ENCODE results near the gene PDE11A. TPM values are rescaled to one million over a fixed set of nuclear protein-coding genes. Genes with fewer than 3 reads are reported as not detected.

Gene PDE11A
- total RNA-seq, 1 experiment from 2014 or later = 0.61 TPM

DNA sequence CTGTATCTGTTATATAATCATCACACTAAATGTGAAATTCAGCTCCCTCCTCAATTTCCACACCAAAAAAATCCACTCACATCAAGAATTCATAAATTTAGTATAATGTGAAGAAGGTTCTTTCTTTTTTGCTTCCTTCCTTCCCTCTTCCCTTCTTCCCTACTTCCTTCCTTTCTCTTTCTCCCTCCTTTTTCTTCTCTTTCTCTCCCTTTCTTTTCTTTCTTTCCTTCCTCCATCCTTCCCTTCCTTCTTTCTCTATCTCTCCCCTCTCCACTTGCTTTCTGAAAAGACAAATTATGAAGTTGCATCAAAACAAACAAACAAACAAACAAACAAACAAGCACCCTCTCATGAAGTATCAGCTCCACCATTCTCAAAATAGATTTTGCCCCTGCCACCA lies 290.0 kb downstream of the PDE11A start:
- TF ChIP-seq EGR1 (IDR thresholded peaks at IDR 0.05; ENCODE audit: low read depth) (no peak), CEBPB (IDR thresholded peaks at IDR 0.05; ENCODE audit: low read depth) (no peak), FOSL1 (IDR thresholded peaks at IDR 0.05; ENCODE audit: low read depth) (no peak), SIN3A (IDR thresholded peaks at IDR 0.05; ENCODE audit: low read depth) (no peak), ZNF274 (IDR thresholded peaks at IDR 0.05; ENCODE audit: low read depth, low read length) (no peak), POLR2AphosphoS5 (IDR thresholded peaks at IDR 0.05; ENCODE audit: low read depth, low read length) (no peak), RAD21 (IDR thresholded peaks at IDR 0.05; ENCODE audit: low read depth) (no peak), SP1 (IDR thresholded peaks at IDR 0.05; ENCODE audit: low read depth) (no peak)
- TF ChIP-seq, protein P1, sequence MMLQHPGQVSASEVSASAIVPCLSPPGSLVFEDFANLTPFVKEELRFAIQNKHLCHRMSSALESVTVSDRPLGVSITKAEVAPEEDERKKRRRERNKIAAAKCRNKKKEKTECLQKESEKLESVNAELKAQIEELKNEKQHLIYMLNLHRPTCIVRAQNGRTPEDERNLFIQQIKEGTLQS (IDR thresholded peaks at IDR 0.05) = no peak
- Histone ChIP-seq H3K4me2 (ENCODE audit: low read length) (no peak overlapping the region), H3K9me3 (ENCODE audit: control insufficient read depth in 1 of 2, insufficient read depth in 1 of 2, low read depth in 1 of 2, low read length in 2 of 2) (no peaks in the 10 kb centered on the region), H4K20me1 (ENCODE audit: insufficient read depth) (no peaks in the 10 kb centered on the region), H3K4me1 (ENCODE audit: control insufficient read depth in 1 of 2, insufficient read depth in 2 of 2, low read length in 2 of 2) (no peaks in the 10 kb centered on the region), H3K27ac (ENCODE audit: low read depth, low read length) (no peak overlapping the region), H3K4me3 (replicated peaks in 1 of 2; ENCODE audit: low read depth in 1 of 2, low read length in 2 of 2) (no peak overlapping the region), H3K36me3 (ENCODE audit: control insufficient read depth in 1 of 2, insufficient read depth in 2 of 2, low read length in 2 of 2) (no peaks in the 10 kb centered on the region), H3K9me2 (ENCODE audit: insufficient read depth) (no peaks in the 10 kb centered on the region), H3K9ac (ENCODE audit: low read length) (no peak overlapping the region), H2AFZ (ENCODE audit: low read depth, low read length, poor library complexity, severe bottlenecking) (no peak overlapping the region), H3K27me3 (ENCODE audit: insufficient read depth, low read length) (no peaks in the 10 kb centered on the region), H3K79me2 (ENCODE audit: insufficient read depth, low read length) (no peaks in the 10 kb centered on the region)
- ATAC-seq (no peak), DNase-seq (ENCODE audit: low read depth, low spot score) (no peak)
- intact Hi-C loops (cut with micrococcal nuclease) = no loop called here
- ChIA-PET RAD21 (ENCODE audit: low non-redundant PET in 1 of 2, low total read pairs in 2 of 2, uncharacterized antibody in 2 of 2, unreplicated experiment in 2 of 2) (no interaction called here), CTCF (no interaction called here), POLR2A (no interaction called here)
- BruUV-seq (replicated peaks) = no TSS peak

DNA sequence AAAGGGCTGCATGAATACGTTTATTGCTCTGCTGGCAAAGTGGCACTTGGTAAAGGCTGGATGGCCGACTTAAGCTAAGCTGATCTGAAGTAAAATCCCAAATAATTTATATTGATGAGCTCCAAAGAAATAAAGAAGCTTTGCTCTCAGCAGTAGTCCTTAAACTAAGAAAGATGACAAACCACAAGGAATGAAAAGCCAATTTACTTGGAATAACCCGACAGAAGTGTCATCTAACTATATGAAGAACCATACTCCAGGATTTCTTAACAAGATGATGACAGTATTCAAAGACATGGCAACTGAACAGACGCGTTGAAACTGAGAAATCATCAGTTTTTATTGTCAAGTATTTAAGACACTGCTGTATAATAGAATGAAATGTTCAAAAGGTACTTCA lies 294.1 kb downstream of the PDE11A start:
- no peak for DNase-seq (ENCODE audit: low read depth, low spot score)
- Histone ChIP-seq H2AFZ (ENCODE audit: low read depth, low read length, poor library complexity, severe bottlenecking) (no peak overlapping the region), H3K9ac (ENCODE audit: low read length) (no peak overlapping the region), H3K27ac (ENCODE audit: low read depth, low read length) (no peak overlapping the region), H4K20me1 (ENCODE audit: insufficient read depth) (no peaks in the 10 kb centered on the region), H3K27me3 (ENCODE audit: insufficient read depth, low read length) (no peaks in the 10 kb centered on the region), H3K4me2 (ENCODE audit: low read length) (no peak overlapping the region), H3K9me3 (ENCODE audit: control insufficient read depth in 1 of 2, insufficient read depth in 1 of 2, low read depth in 1 of 2, low read length in 2 of 2) (no peaks in the 10 kb centered on the region), H3K4me3 (replicated peaks in 1 of 2; ENCODE audit: low read depth in 1 of 2, low read length in 2 of 2) (no peak overlapping the region), H3K4me1 (ENCODE audit: control insufficient read depth in 1 of 2, insufficient read depth in 2 of 2, low read length in 2 of 2) (no peaks in the 10 kb centered on the region), H3K9me2 (ENCODE audit: insufficient read depth) (no peaks in the 10 kb centered on the region), H3K36me3 (ENCODE audit: control insufficient read depth in 1 of 2, insufficient read depth in 2 of 2, low read length in 2 of 2) (no peaks in the 10 kb centered on the region), H3K79me2 (ENCODE audit: insufficient read depth, low read length) (no peaks in the 10 kb centered on the region)
- BruUV-seq (replicated peaks) = no TSS peak
- TF ChIP-seq FOSL1 (IDR thresholded peaks at IDR 0.05; ENCODE audit: low read depth) (no peak), ZFX (IDR thresholded peaks at IDR 0.05) (no peak), SRF (IDR thresholded peaks at IDR 0.05; ENCODE audit: low read depth) (no peak), POLR2AphosphoS5 (IDR thresholded peaks at IDR 0.05; ENCODE audit: low read depth, low read length) (no peak)
- TF ChIP-seq, protein P2, sequence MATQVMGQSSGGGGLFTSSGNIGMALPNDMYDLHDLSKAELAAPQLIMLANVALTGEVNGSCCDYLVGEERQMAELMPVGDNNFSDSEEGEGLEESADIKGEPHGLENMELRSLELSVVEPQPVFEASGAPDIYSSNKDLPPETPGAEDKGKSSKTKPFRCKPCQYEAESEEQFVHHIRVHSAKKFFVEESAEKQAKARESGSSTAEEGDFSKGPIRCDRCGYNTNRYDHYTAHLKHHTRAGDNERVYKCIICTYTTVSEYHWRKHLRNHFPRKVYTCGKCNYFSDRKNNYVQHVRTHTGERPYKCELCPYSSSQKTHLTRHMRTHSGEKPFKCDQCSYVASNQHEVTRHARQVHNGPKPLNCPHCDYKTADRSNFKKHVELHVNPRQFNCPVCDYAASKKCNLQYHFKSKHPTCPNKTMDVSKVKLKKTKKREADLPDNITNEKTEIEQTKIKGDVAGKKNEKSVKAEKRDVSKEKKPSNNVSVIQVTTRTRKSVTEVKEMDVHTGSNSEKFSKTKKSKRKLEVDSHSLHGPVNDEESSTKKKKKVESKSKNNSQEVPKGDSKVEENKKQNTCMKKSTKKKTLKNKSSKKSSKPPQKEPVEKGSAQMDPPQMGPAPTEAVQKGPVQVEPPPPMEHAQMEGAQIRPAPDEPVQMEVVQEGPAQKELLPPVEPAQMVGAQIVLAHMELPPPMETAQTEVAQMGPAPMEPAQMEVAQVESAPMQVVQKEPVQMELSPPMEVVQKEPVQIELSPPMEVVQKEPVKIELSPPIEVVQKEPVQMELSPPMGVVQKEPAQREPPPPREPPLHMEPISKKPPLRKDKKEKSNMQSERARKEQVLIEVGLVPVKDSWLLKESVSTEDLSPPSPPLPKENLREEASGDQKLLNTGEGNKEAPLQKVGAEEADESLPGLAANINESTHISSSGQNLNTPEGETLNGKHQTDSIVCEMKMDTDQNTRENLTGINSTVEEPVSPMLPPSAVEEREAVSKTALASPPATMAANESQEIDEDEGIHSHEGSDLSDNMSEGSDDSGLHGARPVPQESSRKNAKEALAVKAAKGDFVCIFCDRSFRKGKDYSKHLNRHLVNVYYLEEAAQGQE (IDR thresholded peaks at IDR 0.05; ENCODE audit: low read depth) = no peak
- TF ChIP-seq, protein P3, sequence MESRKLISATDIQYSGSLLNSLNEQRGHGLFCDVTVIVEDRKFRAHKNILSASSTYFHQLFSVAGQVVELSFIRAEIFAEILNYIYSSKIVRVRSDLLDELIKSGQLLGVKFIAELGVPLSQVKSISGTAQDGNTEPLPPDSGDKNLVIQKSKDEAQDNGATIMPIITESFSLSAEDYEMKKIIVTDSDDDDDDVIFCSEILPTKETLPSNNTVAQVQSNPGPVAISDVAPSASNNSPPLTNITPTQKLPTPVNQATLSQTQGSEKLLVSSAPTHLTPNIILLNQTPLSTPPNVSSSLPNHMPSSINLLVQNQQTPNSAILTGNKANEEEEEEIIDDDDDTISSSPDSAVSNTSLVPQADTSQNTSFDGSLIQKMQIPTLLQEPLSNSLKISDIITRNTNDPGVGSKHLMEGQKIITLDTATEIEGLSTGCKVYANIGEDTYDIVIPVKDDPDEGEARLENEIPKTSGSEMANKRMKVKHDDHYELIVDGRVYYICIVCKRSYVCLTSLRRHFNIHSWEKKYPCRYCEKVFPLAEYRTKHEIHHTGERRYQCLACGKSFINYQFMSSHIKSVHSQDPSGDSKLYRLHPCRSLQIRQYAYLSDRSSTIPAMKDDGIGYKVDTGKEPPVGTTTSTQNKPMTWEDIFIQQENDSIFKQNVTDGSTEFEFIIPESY (IDR thresholded peaks at IDR 0.05; ENCODE audit: extremely low read depth, insufficient replicate concordance, low read length) = no peak
- no peak for ATAC-seq
- ChIA-PET POLR2A (no interaction called here), RAD21 (ENCODE audit: low non-redundant PET in 1 of 2, low total read pairs in 2 of 2, uncharacterized antibody in 2 of 2, unreplicated experiment in 2 of 2) (no interaction called here), CTCF (no interaction called here)
- intact Hi-C loops (cut with micrococcal nuclease) = no loop called here
